Superior temporal gyrus (tissue), 1 donor: Measurements from ENCODE around the gene CCDC134.
A peak's percentile ranks its signal among the peaks of the same experiment; 100 is the strongest.
"Not testable (repeated sequence)": the region's sequence is repeated elsewhere in the genome, so short reads cannot be mapped to it uniquely, and the experiment has no call there.

Experiments used
- DNase-seq: peaks from one replicate; pipeline ENCODE4 v3.0.0-alpha.2; 2016; ENCODE audit errors: extremely low spot score

CCDC134 gene

GRCh38 chr22:41823797-41824196 lies 23.3 kb downstream of the CCDC134 start:
- no peak for DNase-seq

- DNase-seq: no peak
Observed at GRCh38 chr22:41825376-41825775, 24.9 kb downstream of the CCDC134 start.

- no peak for DNase-seq
Observed at GRCh38 chr22:41826021-41826420, 25.5 kb downstream of the CCDC134 start.

GRCh38 chr22:41826430-41827383 lies 26.2 kb downstream of the CCDC134 start:
- DNase-seq: no peak

DNA sequence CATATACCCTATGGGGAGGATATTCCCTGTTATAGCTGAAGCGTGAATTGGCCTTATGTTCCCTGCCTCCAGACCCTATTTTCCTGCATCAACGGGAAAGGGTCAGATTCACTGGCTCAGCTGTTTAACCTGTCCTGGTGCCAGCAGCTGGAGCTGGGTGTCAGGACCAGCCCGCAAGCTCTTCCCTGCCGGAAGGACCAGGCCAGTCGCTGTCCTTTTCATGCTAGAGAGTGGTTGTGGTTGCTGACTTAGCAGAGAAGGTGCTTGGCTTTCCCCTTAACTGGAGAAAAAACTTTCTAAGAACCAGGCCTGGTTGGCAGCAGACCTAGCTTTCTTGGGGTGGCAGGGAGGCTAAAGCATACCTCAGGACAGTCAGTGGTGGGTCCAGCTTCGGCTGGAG lies 27.2 kb downstream of the CCDC134 start:
- DNase-seq: peak; percentile 16

GRCh38 chr22:41828516-41828915 lies 28.0 kb downstream of the CCDC134 start:
- no peak for DNase-seq

DNA sequence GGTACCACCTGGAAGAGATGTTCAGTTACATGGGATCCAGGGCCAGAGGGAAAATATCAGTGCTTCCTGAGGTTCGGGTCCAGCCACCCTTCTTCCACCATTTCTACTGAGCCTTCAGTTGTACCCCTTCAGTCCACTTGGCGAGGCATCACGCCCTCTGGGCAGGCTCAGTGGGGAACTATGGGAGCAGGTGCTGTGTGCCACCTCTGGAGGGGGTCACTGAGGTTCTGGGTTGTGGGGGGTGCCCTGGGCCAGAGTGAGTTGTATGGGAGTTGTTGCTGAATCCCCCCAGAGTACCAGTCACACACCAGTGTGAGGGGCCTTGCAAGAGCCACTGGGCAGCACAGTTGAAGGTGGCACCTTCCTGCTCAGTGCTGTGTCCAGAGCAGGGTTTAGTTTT lies 29.7 kb downstream of the CCDC134 start:
- no peak for DNase-seq

- DNase-seq: no peak
Observed at GRCh38 chr22:41831383-41831782, 30.9 kb downstream of the CCDC134 start.

DNA sequence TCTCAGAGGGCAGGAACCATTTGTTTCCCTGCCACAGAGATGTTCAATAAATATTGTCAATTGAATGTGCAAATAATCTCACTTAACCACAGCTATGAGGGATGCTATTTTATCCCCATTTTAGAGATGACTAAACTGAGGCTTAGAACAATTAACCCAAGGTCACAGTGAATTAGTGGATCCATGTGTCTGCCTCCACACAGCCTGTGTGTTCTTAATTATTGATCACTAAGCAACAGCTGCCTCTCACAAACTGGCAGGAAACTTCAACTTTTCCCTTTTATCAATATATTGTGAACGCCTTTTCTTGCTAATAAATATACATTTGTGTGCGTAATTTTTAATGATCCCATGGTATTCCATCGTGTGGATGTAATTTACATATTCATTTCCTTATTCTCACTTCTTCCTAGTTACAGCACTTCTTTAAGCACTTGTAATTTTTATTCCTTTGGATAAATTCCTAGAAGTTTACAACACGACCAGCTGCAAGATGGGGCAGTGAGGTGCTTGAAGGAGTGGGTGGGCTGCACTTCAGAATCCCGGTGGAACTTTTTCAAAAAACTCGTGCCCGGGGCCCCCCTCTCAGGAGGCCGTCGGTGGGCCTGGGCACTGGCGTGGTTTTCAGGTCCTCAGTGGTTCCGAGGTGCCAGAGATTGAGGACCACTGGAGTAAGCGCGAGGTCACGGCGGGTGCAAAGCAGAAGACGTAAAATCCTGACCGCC lies 31.5 kb downstream of the CCDC134 start:
- DNase-seq: peak; percentile 68

GRCh38 chr22:41832553-41833368 lies 32.3 kb downstream of the CCDC134 start, which contains the start of gene SREBF2:
Gene SREBF2 (plus strand): TSS chr22:41833105. CDS start chr22:41833271, 166 bp downstream.
- peak; percentile 100 for DNase-seq

- DNase-seq: no peak
Observed at GRCh38 chr22:41833369-41834004, 33.0 kb downstream of the CCDC134 start.

- DNase-seq: peak; percentile 61
Observed at GRCh38 chr22:41834005-41834944, 33.8 kb downstream of the CCDC134 start.

DNA sequence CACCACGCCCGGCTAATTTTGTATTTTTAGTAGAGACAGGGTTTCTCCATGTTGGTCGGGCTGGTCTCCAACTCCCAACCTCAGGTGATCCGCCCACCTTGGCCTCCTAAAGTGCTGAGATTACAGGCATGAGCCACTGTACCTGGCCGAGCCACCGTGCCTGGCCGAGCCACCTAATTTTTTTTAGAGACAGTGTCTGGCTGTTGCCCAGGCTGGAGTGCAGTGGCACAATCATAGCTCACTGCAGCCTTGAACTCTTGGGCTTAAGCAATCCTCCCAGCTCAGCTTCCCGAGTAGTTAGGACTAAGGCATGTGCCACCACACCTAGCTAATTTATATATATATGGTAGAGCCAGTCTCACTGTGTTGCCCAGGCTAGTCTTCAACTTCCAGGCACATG lies 35.0 kb downstream of the CCDC134 start:
- DNase-seq: not testable (repeated sequence)

GRCh38 chr22:41836551-41836950 lies 36.1 kb downstream of the CCDC134 start:
- no peak for DNase-seq

- no peak for DNase-seq
Observed at GRCh38 chr22:41838842-41839618, 38.6 kb downstream of the CCDC134 start.

- DNase-seq: no peak
Observed at GRCh38 chr22:41840216-41840615, 39.7 kb downstream of the CCDC134 start.

GRCh38 chr22:41841085-41841712 lies 40.7 kb downstream of the CCDC134 start:
- no peak for DNase-seq

DNA sequence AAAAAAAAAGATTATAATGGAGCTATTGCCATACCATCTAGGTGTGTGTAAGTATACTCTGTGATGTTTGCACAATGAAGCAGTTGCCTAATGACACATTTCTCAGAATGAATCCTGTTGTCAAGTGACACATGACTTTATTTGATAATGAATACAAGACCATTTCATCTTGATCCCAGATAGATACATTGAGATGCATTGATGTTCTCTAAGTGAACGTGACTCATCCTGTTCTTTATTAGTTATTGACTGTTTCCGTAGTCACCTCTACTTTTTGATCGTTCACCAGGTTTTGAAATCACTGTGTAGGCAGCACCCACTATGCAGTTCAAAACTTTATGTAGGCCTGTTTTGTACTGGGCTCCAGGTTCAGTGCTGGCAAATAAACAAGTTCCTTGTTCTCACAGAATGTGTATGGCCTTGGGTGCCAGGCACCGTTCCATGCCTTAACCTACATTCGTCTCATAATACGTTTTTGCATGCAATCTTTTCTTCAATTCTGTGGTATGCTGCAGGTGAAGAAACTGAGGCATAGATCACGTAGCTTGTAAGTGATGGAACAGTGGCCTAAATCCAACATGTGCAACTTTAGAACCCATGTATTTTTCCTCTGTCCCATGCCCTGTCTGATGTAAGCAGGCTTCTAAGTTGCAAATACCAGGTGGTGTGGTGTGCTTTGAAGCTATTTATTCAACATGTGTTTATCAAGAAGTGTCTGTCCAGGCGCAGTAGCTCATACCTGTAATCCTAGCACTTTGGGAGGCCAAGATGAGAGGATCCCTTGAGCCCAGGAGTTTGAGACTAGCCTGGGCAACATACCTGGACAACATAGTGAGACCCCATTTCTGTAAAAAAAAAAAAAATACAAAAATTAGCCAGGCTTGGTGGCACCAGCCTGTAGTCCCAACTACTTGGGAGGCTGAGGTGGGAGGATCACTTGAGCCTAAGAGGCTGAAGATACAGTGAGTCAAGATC lies 42.8 kb downstream of the CCDC134 start:
- DNase-seq: no peak
